ENCODE measurements around the gene CDC14A. TPM values are rescaled to one million over a fixed set of nuclear protein-coding genes. Genes with fewer than 3 reads are reported as not detected.
A peak's percentile ranks its signal among the peaks of the same experiment; 100 is the strongest.

CDC14A gene, protein sequence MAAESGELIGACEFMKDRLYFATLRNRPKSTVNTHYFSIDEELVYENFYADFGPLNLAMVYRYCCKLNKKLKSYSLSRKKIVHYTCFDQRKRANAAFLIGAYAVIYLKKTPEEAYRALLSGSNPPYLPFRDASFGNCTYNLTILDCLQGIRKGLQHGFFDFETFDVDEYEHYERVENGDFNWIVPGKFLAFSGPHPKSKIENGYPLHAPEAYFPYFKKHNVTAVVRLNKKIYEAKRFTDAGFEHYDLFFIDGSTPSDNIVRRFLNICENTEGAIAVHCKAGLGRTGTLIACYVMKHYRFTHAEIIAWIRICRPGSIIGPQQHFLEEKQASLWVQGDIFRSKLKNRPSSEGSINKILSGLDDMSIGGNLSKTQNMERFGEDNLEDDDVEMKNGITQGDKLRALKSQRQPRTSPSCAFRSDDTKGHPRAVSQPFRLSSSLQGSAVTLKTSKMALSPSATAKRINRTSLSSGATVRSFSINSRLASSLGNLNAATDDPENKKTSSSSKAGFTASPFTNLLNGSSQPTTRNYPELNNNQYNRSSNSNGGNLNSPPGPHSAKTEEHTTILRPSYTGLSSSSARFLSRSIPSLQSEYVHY
- total RNA-seq (1 to 10 TPM; 2.2 to 8.8 (median 4.4) TPM), polyA plus RNA-seq (1 to 10 TPM; 1.7 to 2.4 TPM)
- long read RNA-seq, donor 1, partial matches to known transcripts = 0 of 2 reads
- long read RNA-seq, donor 1, other reads (novel, unspliced or antisense) = 2 of 2 reads
- long read RNA-seq, donor 2, partial matches to known transcripts = 0 of 2 reads
- long read RNA-seq, donor 2, other reads (novel, unspliced or antisense) = 1 of 2 reads
- long read RNA-seq, donor 3, partial matches to known transcripts = 0 of 1 reads
- long read RNA-seq, donor 3, other reads (novel, unspliced or antisense) = 1 of 1 reads

DNA sequence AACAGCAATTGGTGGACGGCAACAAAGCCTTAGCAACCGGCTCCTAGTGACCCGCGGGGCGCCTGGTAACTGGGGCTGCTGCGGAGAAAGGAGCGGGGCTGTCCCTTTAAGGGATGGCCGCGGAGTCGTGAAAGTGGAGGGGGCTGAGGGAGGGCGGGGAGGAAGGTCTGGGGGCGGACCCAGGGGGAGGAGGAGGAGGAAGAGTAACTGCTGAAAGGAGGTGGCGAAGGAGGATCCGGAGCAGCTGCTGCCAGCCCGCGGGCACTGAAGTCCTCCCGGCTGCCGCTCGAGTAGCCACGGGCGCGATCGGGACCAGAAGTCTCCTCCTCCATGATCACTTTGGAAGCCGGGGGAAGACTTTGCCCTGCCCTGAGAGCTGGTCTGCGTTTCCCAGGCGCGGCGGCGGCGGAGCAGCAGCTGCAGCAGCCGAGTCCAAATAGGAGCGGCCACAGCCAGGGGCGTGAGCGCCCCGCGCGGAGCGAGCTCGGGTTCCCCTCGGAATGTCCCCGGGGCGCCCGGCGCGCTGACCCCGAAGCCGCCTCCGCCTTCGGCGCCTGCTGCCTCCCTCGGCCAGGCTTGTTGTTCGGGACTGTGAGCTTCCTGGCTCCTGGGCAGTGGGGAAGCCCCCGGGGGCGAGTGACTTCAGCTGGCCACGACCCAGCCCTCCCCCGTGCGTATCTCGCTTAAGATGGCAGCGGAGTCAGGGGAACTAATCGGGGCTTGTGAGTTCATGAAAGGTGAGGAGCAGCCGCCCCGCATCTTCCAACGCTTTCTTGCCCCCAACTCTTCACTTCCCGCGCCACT, at the start of gene CDC14A:
Gene CDC14A, plus strand, starts transcription at position 240 of the 804 bp plus-strand sequence. Its CDS starts 449 bp downstream, at position 689.
- H3K36me3 ChIP-seq = no peaks in the 10 kb centered on the region
- peak within 1 kb of the TSS; percentile 27 to 98 (median 92) for H3K27ac ChIP-seq
- H3K4me1 ChIP-seq = peaks cover 0 to 43% (median 25%) of the 10 kb centered on the region in 12 donors
- H3K4me3 ChIP-seq = peak within 1 kb of the TSS; percentile 66 to 99 (median 86)
- DNase-seq (peak; percentile 93 to 95 (median 95)), ATAC-seq (peak; percentile 90 to 95 (median 92))
- H3K9me3 ChIP-seq = no peaks in the 10 kb centered on the region
- peak in 1 of 2 donors; percentile 83 for TF ChIP-seq POLR2A (IDR thresholded peaks at IDR 0.05)
- TF ChIP-seq, protein P1, sequence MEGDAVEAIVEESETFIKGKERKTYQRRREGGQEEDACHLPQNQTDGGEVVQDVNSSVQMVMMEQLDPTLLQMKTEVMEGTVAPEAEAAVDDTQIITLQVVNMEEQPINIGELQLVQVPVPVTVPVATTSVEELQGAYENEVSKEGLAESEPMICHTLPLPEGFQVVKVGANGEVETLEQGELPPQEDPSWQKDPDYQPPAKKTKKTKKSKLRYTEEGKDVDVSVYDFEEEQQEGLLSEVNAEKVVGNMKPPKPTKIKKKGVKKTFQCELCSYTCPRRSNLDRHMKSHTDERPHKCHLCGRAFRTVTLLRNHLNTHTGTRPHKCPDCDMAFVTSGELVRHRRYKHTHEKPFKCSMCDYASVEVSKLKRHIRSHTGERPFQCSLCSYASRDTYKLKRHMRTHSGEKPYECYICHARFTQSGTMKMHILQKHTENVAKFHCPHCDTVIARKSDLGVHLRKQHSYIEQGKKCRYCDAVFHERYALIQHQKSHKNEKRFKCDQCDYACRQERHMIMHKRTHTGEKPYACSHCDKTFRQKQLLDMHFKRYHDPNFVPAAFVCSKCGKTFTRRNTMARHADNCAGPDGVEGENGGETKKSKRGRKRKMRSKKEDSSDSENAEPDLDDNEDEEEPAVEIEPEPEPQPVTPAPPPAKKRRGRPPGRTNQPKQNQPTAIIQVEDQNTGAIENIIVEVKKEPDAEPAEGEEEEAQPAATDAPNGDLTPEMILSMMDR (IDR thresholded peaks at IDR 0.05) = peak in 1 of 12 donors; percentile 0
- WGBS, 4 donors = 0 to 1% (median 1%) methylated on average over 39 to 65 of the region's 65 CpGs
- H3K27me3 ChIP-seq = no peaks in the 10 kb centered on the region
- intact Hi-C loops (cut with DNase I) = loop anchor here (2.0 to 10.0 kb wide), 14 partner anchors 45 to 220 kb away; partner anchors contain the start of genes RTCA (in 6 of the 10), SASS6 (in 3 of the 10), TRMT13 (in 3 of the 10) and DBT (in 1 of the 10)

DNA sequence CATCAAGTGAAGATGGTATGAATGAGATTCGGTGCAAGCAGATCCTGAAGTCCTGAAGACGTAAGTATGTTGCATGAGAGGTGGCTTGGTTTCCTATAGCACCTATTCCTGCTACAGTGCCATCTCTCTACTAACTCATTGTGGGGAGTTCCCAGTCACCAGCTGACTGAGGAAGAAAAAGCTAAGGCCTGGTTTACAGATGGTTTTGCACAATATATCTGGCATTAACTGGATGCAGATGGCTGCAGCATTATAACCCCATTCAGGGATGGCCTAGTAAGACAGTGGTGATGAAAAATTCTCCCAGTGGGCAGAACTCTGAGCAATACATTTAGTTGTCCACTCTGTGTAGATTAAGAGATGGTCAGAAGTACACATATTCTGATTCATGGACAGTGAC, 49.6 kb upstream of the CDC14A start:
- intact Hi-C loops (cut with DNase I) = no loop called here
- Histone ChIP-seq H3K27ac (no peak overlapping the region), H3K27me3 (no peaks in the 10 kb centered on the region), H3K36me3 (no peaks in the 10 kb centered on the region), H3K4me1 (no peaks in the 10 kb centered on the region), H3K4me3 (no peak overlapping the region), H3K9me3 (no peaks in the 10 kb centered on the region)
- DNase-seq = no peak
- ATAC-seq = no peak
- WGBS, 4 donors = 89 to 96% (median 92%) methylated on average over 2 of the region's 2 CpGs
- TF ChIP-seq, protein P1 (IDR thresholded peaks at IDR 0.05) = no peak

- no peak for TF ChIP-seq POLR2A (IDR thresholded peaks at IDR 0.05)
- TF ChIP-seq, protein P1 (IDR thresholded peaks at IDR 0.05) = no peak
- Histone ChIP-seq H3K4me1 (no peaks in the 10 kb centered on the region), H3K36me3 (no peaks in the 10 kb centered on the region), H3K4me3 (no peak overlapping the region), H3K9me3 (no peaks in the 10 kb centered on the region), H3K27me3 (no peaks in the 10 kb centered on the region), H3K27ac (no peak overlapping the region)
- 84 to 93% (median 89%) methylated on average over 2 of the region's 2 CpGs for WGBS, 4 donors
- ATAC-seq (no peak), DNase-seq (no peak)
- intact Hi-C loops (cut with DNase I) = no loop called here
These were observed 48.1 kb upstream of the CDC14A start for GRCh38 chr1:100304227-100304626.

All from heart left ventricle (tissue), 16 donors.